ENCODE measurements around the gene RESP18.
"Not testable (repeated sequence)": the region's sequence is repeated elsewhere in the genome, so short reads cannot be mapped to it uniquely, and the experiment has no call there.

Gene RESP18

GRCh38 chr2:219289195-219289536 lies 43.4 kb downstream of the RESP18 start:
- H3K4me1 ChIP-seq (ENCODE audit: control insufficient read depth, insufficient read depth, low read length): peaks cover 37% of the 10 kb centered on the region
- no peaks in the 10 kb centered on the region for H3K9me3 ChIP-seq (replicated peaks; ENCODE audit: low read length)
- H3K9ac ChIP-seq (ENCODE audit: low read depth, low read length): no peak overlapping the region
- H3K4me2 ChIP-seq (ENCODE audit: low read length): peak overlapping the region; percentile 52
- H3K4me3 ChIP-seq (ENCODE audit: low read length): no peak overlapping the region
- H3K36me3 ChIP-seq (ENCODE audit: insufficient read depth, low read length): peaks cover 6% of the 10 kb centered on the region
- H3K27me3 ChIP-seq (ENCODE audit: control insufficient read depth, insufficient read depth, low read length): no peaks in the 10 kb centered on the region

GRCh38 chr2:219287580-219288265 lies 44.8 kb downstream of the RESP18 start:
- no peak overlapping the region for H3K9ac ChIP-seq (ENCODE audit: low read depth, low read length)
- no peak overlapping the region for H3K4me3 ChIP-seq (ENCODE audit: low read length)
- no peak overlapping the region for H3K4me2 ChIP-seq (ENCODE audit: low read length)
- peaks cover 16% of the 10 kb centered on the region for H3K36me3 ChIP-seq (ENCODE audit: insufficient read depth, low read length)
- H3K9me3 ChIP-seq (replicated peaks; ENCODE audit: low read length): no peaks in the 10 kb centered on the region
- no peaks in the 10 kb centered on the region for H3K27me3 ChIP-seq (ENCODE audit: control insufficient read depth, insufficient read depth, low read length)
- H3K4me1 ChIP-seq (ENCODE audit: control insufficient read depth, insufficient read depth, low read length): peaks cover 34% of the 10 kb centered on the region

GRCh38 chr2:219287116-219287440 lies 45.5 kb downstream of the RESP18 start:
- H3K9me3 ChIP-seq (replicated peaks; ENCODE audit: low read length); H3K27me3 ChIP-seq (ENCODE audit: control insufficient read depth, insufficient read depth, low read length); H3K9ac ChIP-seq (ENCODE audit: low read depth, low read length); H3K4me2 ChIP-seq (ENCODE audit: low read length); H3K4me3 ChIP-seq (ENCODE audit: low read length): not testable (repeated sequence)
- H3K36me3 ChIP-seq (ENCODE audit: insufficient read depth, low read length): peaks cover 21% of the 10 kb centered on the region
- H3K4me1 ChIP-seq (ENCODE audit: control insufficient read depth, insufficient read depth, low read length): peaks cover 34% of the 10 kb centered on the region

- no peak overlapping the region for H3K4me3 ChIP-seq (ENCODE audit: low read length)
- peaks cover 34% of the 10 kb centered on the region for H3K4me1 ChIP-seq (ENCODE audit: control insufficient read depth, insufficient read depth, low read length)
- peaks cover 21% of the 10 kb centered on the region for H3K36me3 ChIP-seq (ENCODE audit: insufficient read depth, low read length)
- no peaks in the 10 kb centered on the region for H3K9me3 ChIP-seq (replicated peaks; ENCODE audit: low read length)
- H3K4me2 ChIP-seq (ENCODE audit: low read length): peak overlapping the region; percentile 70
- H3K9ac ChIP-seq (ENCODE audit: low read depth, low read length): peak overlapping the region; percentile 34
- no peaks in the 10 kb centered on the region for H3K27me3 ChIP-seq (ENCODE audit: control insufficient read depth, insufficient read depth, low read length)
Measured at GRCh38 chr2:219286436-219287115, 46.0 kb downstream of the RESP18 start.

- peaks cover 26% of the 10 kb centered on the region for H3K36me3 ChIP-seq (ENCODE audit: insufficient read depth, low read length)
- H3K9ac ChIP-seq (ENCODE audit: low read depth, low read length): peak overlapping the region; percentile 34
- no peaks in the 10 kb centered on the region for H3K9me3 ChIP-seq (replicated peaks; ENCODE audit: low read length)
- peak overlapping the region; percentile 70 for H3K4me2 ChIP-seq (ENCODE audit: low read length)
- H3K4me1 ChIP-seq (ENCODE audit: control insufficient read depth, insufficient read depth, low read length): peaks cover 34% of the 10 kb centered on the region
- no peak overlapping the region for H3K4me3 ChIP-seq (ENCODE audit: low read length)
- no peaks in the 10 kb centered on the region for H3K27me3 ChIP-seq (ENCODE audit: control insufficient read depth, insufficient read depth, low read length)
Measured at GRCh38 chr2:219285894-219286425, 46.6 kb downstream of the RESP18 start.

GRCh38 chr2:219285373-219285735 lies 47.2 kb downstream of the RESP18 start:
- Histone ChIP-seq H3K27me3 (ENCODE audit: control insufficient read depth, insufficient read depth, low read length) (no peaks in the 10 kb centered on the region), H3K4me3 (ENCODE audit: low read length) (no peak overlapping the region), H3K4me2 (ENCODE audit: low read length) (no peak overlapping the region), H3K4me1 (ENCODE audit: control insufficient read depth, insufficient read depth, low read length) (peaks cover 34% of the 10 kb centered on the region), H3K36me3 (ENCODE audit: insufficient read depth, low read length) (peaks cover 31% of the 10 kb centered on the region), H3K9ac (ENCODE audit: low read depth, low read length) (no peak overlapping the region), H3K9me3 (replicated peaks; ENCODE audit: low read length) (no peaks in the 10 kb centered on the region)

- Histone ChIP-seq H3K4me1 (ENCODE audit: control insufficient read depth, insufficient read depth, low read length) (peaks cover 35% of the 10 kb centered on the region), H3K4me2 (ENCODE audit: low read length) (no peak overlapping the region), H3K36me3 (ENCODE audit: insufficient read depth, low read length) (peaks cover 31% of the 10 kb centered on the region), H3K9ac (ENCODE audit: low read depth, low read length) (no peak overlapping the region), H3K4me3 (ENCODE audit: low read length) (no peak overlapping the region), H3K9me3 (replicated peaks; ENCODE audit: low read length) (no peaks in the 10 kb centered on the region), H3K27me3 (ENCODE audit: control insufficient read depth, insufficient read depth, low read length) (no peaks in the 10 kb centered on the region)
Measured at GRCh38 chr2:219284501-219285372, 47.8 kb downstream of the RESP18 start.

- Histone ChIP-seq H3K4me1 (ENCODE audit: control insufficient read depth, insufficient read depth, low read length) (peaks cover 37% of the 10 kb centered on the region), H3K36me3 (ENCODE audit: insufficient read depth, low read length) (peaks cover 31% of the 10 kb centered on the region), H3K4me2 (ENCODE audit: low read length) (no peak overlapping the region)
Measured at GRCh38 chr2:219282943-219283581, 49.5 kb downstream of the RESP18 start.

GRCh38 chr2:219282375-219282774 lies 50.2 kb downstream of the RESP18 start:
- no peak overlapping the region for H3K4me2 ChIP-seq (ENCODE audit: low read length)
- no peaks in the 10 kb centered on the region for H3K27me3 ChIP-seq (ENCODE audit: control insufficient read depth, insufficient read depth, low read length)
- H3K4me3 ChIP-seq (ENCODE audit: low read length): no peak overlapping the region
- no peaks in the 10 kb centered on the region for H3K9me3 ChIP-seq (replicated peaks; ENCODE audit: low read length)
- H3K9ac ChIP-seq (ENCODE audit: low read depth, low read length): no peak overlapping the region
- peaks cover 31% of the 10 kb centered on the region for H3K36me3 ChIP-seq (ENCODE audit: insufficient read depth, low read length)
- peaks cover 41% of the 10 kb centered on the region for H3K4me1 ChIP-seq (ENCODE audit: control insufficient read depth, insufficient read depth, low read length)

More at GRCh38 chr2:219282943-219283581, 49.5 kb downstream of the RESP18 start:
- H3K9ac ChIP-seq (ENCODE audit: low read depth, low read length): no peak overlapping the region
- H3K27me3 ChIP-seq (ENCODE audit: control insufficient read depth, insufficient read depth, low read length): no peaks in the 10 kb centered on the region
- H3K4me3 ChIP-seq (ENCODE audit: low read length): no peak overlapping the region
- H3K9me3 ChIP-seq (replicated peaks; ENCODE audit: low read length): no peaks in the 10 kb centered on the region

GRCh38 chr2:219281588-219281987 lies 51.0 kb downstream of the RESP18 start:
- Histone ChIP-seq H3K4me3 (ENCODE audit: low read length) (no peak overlapping the region), H3K36me3 (ENCODE audit: insufficient read depth, low read length) (peaks cover 31% of the 10 kb centered on the region), H3K9me3 (replicated peaks; ENCODE audit: low read length) (no peaks in the 10 kb centered on the region), H3K9ac (ENCODE audit: low read depth, low read length) (no peak overlapping the region), H3K27me3 (ENCODE audit: control insufficient read depth, insufficient read depth, low read length) (no peaks in the 10 kb centered on the region), H3K4me1 (ENCODE audit: control insufficient read depth, insufficient read depth, low read length) (peaks cover 35% of the 10 kb centered on the region), H3K4me2 (ENCODE audit: low read length) (no peak overlapping the region)

- H3K4me3 ChIP-seq (ENCODE audit: low read length): peak overlapping the region; percentile 73
- peaks cover 27% of the 10 kb centered on the region for H3K4me1 ChIP-seq (ENCODE audit: control insufficient read depth, insufficient read depth, low read length)
- peaks cover 31% of the 10 kb centered on the region for H3K36me3 ChIP-seq (ENCODE audit: insufficient read depth, low read length)
- peak overlapping the region; percentile 90 for H3K9ac ChIP-seq (ENCODE audit: low read depth, low read length)
- H3K9me3 ChIP-seq (replicated peaks; ENCODE audit: low read length): no peaks in the 10 kb centered on the region
- no peaks in the 10 kb centered on the region for H3K27me3 ChIP-seq (ENCODE audit: control insufficient read depth, insufficient read depth, low read length)
- peak overlapping the region; percentile 95 for H3K4me2 ChIP-seq (ENCODE audit: low read length)
Measured at GRCh38 chr2:219280651-219281050, 51.9 kb downstream of the RESP18 start.
